GM21528 (cell line): ENCODE data around the gene TMC3.

Source experiments
- ATAC-seq: cut with Tn5 transposase; IDR thresholded peaks from one replicate; pipeline ENCODE4 v1.9.1; 2021; ENCODE audit warnings: mild to moderate bottlenecking, moderate library complexity; ENCODE audit not compliant: unreplicated experiment, low FRiP score

Gene TMC3

GRCh38 chr15:81385721-81386076, 11.7 kb upstream of the TMC3 start:
- no peak for ATAC-seq

- ATAC-seq = no peak
Measured at GRCh38 chr15:81384891-81385720, 11.1 kb upstream of the TMC3 start.

- no peak for ATAC-seq
Measured at GRCh38 chr15:81381720-81382119, 7.7 kb upstream of the TMC3 start.

- ATAC-seq = no peak
Measured at GRCh38 chr15:81380668-81381067, 6.7 kb upstream of the TMC3 start.

GRCh38 chr15:81380203-81380602, 6.2 kb upstream of the TMC3 start:
- ATAC-seq = no peak

GRCh38 chr15:81379269-81379668, 5.3 kb upstream of the TMC3 start:
- no peak for ATAC-seq

- no peak for ATAC-seq
Measured at GRCh38 chr15:81378443-81378842, 4.4 kb upstream of the TMC3 start.

- ATAC-seq = no peak
Measured at GRCh38 chr15:81377871-81378270, 3.9 kb upstream of the TMC3 start.

- no peak for ATAC-seq
Measured at GRCh38 chr15:81376231-81376630, 2.2 kb upstream of the TMC3 start.

GRCh38 chr15:81375461-81375860, 1.4 kb upstream of the TMC3 start:
- no peak for ATAC-seq

- ATAC-seq = no peak
Measured at GRCh38 chr15:81373176-81373575, 837 bp downstream of the TMC3 start.

- ATAC-seq = no peak
Measured at GRCh38 chr15:81372575-81372974, 1.4 kb downstream of the TMC3 start.

- no peak for ATAC-seq
Measured at GRCh38 chr15:81363718-81364500, 10.1 kb downstream of the TMC3 start.

GRCh38 chr15:81363276-81363675, 10.7 kb downstream of the TMC3 start:
- ATAC-seq = no peak

GRCh38 chr15:81362790-81363189, 11.2 kb downstream of the TMC3 start:
- no peak for ATAC-seq

GRCh38 chr15:81361891-81362290, 12.1 kb downstream of the TMC3 start:
- ATAC-seq = no peak

- ATAC-seq = no peak
Measured at GRCh38 chr15:81360491-81360890, 13.5 kb downstream of the TMC3 start.

GRCh38 chr15:81358248-81358647, 15.8 kb downstream of the TMC3 start:
- no peak for ATAC-seq

GRCh38 chr15:81357180-81357686, 16.8 kb downstream of the TMC3 start:
- no peak for ATAC-seq

GRCh38 chr15:81356252-81356651, 17.8 kb downstream of the TMC3 start:
- no peak for ATAC-seq

GRCh38 chr15:81351651-81352050, 22.4 kb downstream of the TMC3 start:
- no peak for ATAC-seq

GRCh38 chr15:81349271-81349670, 24.7 kb downstream of the TMC3 start:
- ATAC-seq = no peak
